Endothelial cell of coronary artery (primary cell): Measurements from ENCODE around the gene RPS26. TPM values are rescaled to one million over a fixed set of nuclear protein-coding genes. Genes with fewer than 3 reads are reported as not detected.

ENCODE experiments used
- total RNA-seq: library from RNA; depleted of rRNA; stranded (reverse); fragments of >200 nt; gene quantifications from 2 replicates; pipeline ENCODE4 v1.2.3, GENCODE V29; 2014

The RPS26 gene
- 95.3 and 130 TPM in 2 replicates for total RNA-seq

DNA sequence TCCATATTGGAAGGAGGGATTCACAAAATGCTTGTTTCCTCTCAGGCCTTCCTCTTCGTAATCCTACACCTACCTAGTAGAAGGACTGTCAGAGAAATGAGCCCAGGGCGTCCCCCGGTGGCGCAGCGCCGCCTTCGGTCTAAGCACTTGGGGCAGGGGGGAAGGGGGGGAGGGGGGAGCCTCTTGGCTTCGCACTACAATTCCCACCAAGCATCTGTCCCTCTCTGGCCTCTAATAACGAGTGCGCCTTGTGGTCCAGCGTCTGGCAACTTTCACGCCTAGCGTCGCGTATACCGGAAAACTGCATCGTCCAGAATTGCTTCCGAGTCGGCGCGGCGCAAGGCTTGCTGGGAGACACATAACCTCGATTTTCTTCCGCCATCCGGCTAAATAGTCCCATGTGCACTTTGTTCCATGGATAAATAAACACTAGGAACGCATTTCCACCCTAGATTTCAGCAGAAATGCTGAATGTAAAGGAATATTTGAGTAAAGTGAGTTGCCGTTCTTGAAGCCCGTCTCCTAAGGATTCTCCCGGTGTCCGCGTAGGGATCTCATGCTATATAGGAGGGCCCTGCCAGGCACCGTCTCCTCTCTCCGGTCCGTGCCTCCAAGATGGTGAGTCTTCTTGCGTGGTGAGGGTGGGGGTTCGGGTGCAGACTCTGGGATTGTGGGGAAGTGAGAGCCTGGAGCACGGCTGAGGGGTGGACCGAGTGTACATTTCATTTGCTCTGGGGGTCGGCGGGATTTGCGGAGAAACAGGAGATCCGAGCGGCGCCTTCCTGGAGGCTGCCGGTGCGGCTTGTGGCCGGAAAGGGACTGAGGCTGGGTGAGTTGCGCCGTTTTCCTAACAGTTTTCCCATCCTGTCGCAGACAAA lies at the start of gene RPS26:
Gene RPS26 (plus strand): TSS at position 367 of the 878 bp plus-strand sequence. CDS start 249 bp downstream, at position 616.

DNA sequence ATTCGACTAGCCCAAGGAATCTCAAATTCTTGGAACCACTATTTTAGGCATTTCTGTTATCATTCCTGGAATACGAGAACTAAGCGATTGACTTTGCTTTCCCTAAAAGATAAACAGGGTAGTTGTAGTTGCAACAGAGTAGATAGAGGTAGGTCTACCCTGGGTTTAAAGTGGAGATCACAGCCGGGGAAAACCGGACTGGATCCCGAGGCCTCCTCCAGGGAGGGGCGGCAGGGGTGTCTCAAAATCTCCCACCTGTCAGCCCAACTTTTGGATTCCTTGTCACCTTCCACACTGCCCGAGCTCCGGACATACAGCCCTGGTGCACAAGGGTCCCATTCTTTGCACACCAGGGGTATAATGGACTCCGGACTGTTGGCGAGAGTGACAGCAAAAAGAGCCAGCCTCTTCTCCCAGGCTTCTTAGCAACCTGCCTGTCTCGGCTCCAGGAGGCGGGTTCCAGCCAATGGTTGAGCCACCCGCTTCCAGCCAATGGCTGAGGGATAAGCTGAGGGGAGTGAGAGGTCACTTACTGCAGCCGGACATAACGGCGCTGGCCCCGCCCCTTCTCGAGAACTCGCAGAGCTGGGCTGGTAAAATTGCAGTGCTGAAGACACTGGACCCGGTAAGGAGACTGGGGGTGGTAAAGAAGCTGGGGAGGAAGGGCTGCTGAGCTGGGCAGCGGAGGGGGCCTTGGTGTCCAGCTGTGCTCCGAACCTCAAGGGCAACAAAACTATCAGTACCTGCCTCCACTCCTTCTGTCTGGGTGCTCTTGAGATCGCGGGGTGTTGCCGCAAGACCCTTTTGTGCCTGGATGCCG lies 44.8 kb upstream of the RPS26 start, which contains the start of gene SUOX:
Gene SUOX (plus strand): TSS at position 562 of the 820 bp plus-strand sequence. CDS start 4,946 bp downstream, outside the sequence.

DNA sequence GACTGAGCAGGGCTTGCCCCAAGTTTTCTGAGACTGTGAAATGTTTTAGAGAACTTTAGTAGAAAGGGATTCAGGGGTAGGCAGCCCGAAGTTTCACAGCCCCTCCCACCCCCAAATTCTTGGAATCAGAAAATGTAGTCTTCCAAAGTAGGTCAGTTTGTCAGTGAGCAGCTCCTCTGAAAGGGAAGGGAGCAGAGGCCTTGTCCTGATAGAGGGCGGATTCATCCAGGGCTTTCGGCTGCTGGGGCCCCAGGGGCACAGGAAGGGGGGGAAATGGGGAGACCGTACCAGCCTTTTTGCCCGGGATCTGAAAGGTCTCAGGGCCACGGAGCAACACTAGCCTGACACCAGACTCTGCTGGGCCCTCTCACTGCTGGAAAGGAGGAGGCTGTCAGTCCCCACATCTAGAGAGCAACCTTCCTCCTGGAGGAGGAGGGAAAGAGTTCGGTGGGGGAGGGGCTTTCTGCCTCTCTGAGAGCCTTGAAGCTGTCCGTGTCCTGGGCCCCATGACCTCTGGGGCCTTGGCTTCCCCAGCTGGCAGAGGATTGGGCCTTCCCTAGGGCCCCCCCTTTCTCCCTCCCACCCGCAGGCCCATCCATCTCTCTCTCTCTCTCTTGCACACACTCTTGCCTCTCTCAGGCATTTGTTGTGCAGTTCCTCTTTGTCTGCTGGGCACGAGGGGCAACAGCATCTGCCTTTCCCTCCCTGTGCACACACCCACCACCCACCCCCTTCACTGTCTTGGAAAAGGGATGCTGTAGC lies 21.1 kb upstream of the RPS26 start, which contains the start of gene IKZF4:
Gene IKZF4 (plus strand): TSS at position 621 of the 762 bp plus-strand sequence. CDS start 451 bp downstream, outside the sequence.

DNA sequence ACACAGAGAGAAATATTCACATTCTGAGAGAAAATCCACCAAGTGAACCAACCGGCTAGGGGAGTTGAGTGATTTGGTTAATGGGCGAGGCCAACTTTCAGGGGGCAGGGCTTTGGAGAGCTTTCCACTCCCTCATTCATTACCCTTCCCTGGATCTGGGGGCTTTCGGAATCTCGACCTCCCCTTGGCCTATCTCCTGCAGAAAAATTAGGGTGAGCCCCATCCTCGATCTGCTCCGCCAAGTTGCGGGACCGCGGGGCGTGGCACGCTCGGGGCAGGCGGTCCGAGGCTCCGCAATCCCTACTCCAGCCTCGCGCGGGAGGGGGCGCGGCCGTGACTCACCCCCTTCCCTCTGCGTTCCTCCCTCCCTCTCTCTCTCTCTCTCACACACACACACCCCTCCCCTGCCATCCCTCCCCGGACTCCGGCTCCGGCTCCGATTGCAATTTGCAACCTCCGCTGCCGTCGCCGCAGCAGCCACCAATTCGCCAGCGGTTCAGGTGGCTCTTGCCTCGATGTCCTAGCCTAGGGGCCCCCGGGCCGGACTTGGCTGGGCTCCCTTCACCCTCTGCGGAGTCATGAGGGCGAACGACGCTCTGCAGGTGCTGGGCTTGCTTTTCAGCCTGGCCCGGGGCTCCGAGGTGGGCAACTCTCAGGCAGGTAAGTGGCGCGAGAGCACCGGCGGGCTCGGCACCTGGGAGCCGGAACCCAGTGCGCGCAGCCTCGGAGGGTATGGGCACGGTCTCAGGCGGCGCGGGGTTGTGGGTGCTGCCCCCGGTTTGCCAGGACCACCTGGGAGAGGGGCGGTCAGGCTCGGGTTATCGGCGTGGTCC lies 38.2 kb downstream of the RPS26 start, which contains the start of gene ERBB3:
Gene ERBB3 (plus strand): TSS at position 443 of the 833 bp plus-strand sequence. CDS start 136 bp downstream, at position 579.

Other genes with a start within 250 kb of the RPS26 start
- 96.7 and 98.7 TPM in 2 replicates for gene SARNP, start 224.2 kb upstream of the RPS26 start, total RNA-seq
- 33.3 and 35.9 TPM in 2 replicates for gene ORMDL2, start 223.9 kb upstream of the RPS26 start, total RNA-seq
- gene DNAJC14, start 212.3 kb upstream of the RPS26 start, total RNA-seq: 48.8 and 53.6 TPM in 2 replicates
- 0.27 and 2.6 TPM in 2 replicates for gene MMP19, start 199.0 kb upstream of the RPS26 start, total RNA-seq
- 28.1 and 31.4 TPM in 2 replicates for gene PYM1, start 114.0 kb upstream of the RPS26 start, total RNA-seq
- 29.1 and 42.0 TPM in 2 replicates for gene DGKA, start 110.8 kb upstream of the RPS26 start, total RNA-seq
- gene PMEL, start 75.9 kb upstream of the RPS26 start, total RNA-seq: 0.19 and 0.27 TPM in 2 replicates
- 16.0 and 22.1 TPM in 2 replicates for gene CDK2, start 75.1 kb upstream of the RPS26 start, total RNA-seq
- gene RAB5B, start 67.8 kb upstream of the RPS26 start, total RNA-seq: 28.2 and 39.9 TPM in 2 replicates
- gene SUOX, start 44.6 kb upstream of the RPS26 start, total RNA-seq: 10.0 and 13.5 TPM in 2 replicates
- gene IKZF4, start 20.9 kb upstream of the RPS26 start, total RNA-seq: 0.38 and 0.45 TPM in 2 replicates
- gene ERBB3, start 38.2 kb downstream of the RPS26 start, total RNA-seq: 0.18 TPM in 1 of 2 replicates, not detected in the other
- 192 and 236 TPM in 2 replicates for gene PA2G4, start 62.6 kb downstream of the RPS26 start, total RNA-seq
- gene RPL41, start 74.7 kb downstream of the RPS26 start, total RNA-seq: 3,974 and 4,205 TPM in 2 replicates
- 5.1 and 6.2 TPM in 2 replicates for gene ZC3H10, start 76.3 kb downstream of the RPS26 start, total RNA-seq
- 227 and 255 TPM in 2 replicates for gene ESYT1, start 86.3 kb downstream of the RPS26 start, total RNA-seq
- gene MYL6B, start 110.7 kb downstream of the RPS26 start, total RNA-seq: 83.9 and 94.6 TPM in 2 replicates
- gene MYL6, start 116.4 kb downstream of the RPS26 start, total RNA-seq: 4,931 and 5,496 TPM in 2 replicates
- 42.2 and 53.4 TPM in 2 replicates for gene SMARCC2, start 147.6 kb downstream of the RPS26 start, total RNA-seq
- gene RNF41, start 180.0 kb downstream of the RPS26 start, total RNA-seq: 103 and 144 TPM in 2 replicates
- gene NABP2, start 182.4 kb downstream of the RPS26 start, total RNA-seq: 22.6 and 29.8 TPM in 2 replicates
- gene SLC39A5, start 188.1 kb downstream of the RPS26 start, total RNA-seq: not detected in 2 replicates
- 16.0 and 22.5 TPM in 2 replicates for gene ANKRD52, start 216.5 kb downstream of the RPS26 start, total RNA-seq
- 5.5 and 6.3 TPM in 2 replicates for gene COQ10A, start 225.0 kb downstream of the RPS26 start, total RNA-seq